T1000 (cell line): ENCODE measurements around the gene AVPR1A.

ENCODE experiments used
- DNase-seq: peaks from one replicate; lab custom pipeline; 2025; ENCODE audit warnings: mixed read lengths; lab: John Stamatoyannopoulos, UW

The AVPR1A gene

DNA sequence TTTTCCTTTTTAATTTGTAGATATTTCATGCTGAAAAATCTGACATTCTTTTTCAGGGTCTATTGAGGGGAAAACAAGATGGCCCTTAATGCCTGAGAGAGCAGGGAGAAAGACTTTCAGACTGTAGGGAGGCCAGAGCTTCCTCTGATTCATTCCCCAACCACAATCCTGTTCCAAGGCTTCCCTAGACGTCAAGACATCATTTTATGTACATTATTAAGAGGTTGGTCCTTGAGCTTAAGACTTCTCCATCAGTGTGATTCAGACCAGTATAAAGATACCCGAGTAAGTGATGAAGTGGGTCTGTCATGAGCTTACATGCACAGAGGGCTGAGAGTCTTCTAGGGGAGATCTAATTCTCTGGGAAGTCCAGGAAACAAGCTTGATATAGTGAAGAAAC, 57.3 kb downstream of the AVPR1A start:
- DNase-seq: no peak

DNA sequence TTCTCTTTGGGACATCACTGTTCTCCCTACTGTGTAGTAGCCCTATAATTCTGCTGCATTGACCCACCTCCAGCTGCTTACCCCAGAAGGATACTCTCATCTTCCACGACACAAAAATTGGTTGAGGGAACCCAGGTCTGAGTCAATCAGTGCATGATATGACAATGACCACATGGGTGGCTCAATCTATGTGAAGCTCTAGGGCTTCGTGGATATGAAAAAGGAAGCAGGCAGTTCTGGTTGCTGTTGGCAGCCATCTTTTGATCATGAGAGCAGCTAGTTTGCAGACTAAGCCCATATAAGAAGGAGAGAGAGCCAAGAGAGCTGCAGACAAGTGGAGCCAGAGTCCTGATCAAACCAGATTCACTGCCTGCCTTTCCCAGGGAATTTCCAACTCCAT, 57.9 kb downstream of the AVPR1A start:
- no peak for DNase-seq
